H1 (cell line): ENCODE results near the gene CD99. TPM values are rescaled to one million over a fixed set of nuclear protein-coding genes. Genes with fewer than 3 reads are reported as not detected.

Experiments
- CTCF ChIA-PET: fragments of 300-600 bp; sonication (Branson Sonifier 250); formaldehyde crosslinking; loops from one replicate; lab custom pipeline; 2021; ENCODE audit not compliant: partially characterized antibody; lab: Charles Lee
- POLR2A ChIA-PET: fragments of 300-600 bp; sonication (Branson Sonifier 250); formaldehyde crosslinking; loops from one replicate; lab custom pipeline; 2021; ENCODE audit warnings: inconsistent platforms; ENCODE audit not compliant: partially characterized antibody; lab: Charles Lee
- DNase-seq, 2 experiments: peaks; one replicate each; pipeline versions ENCODE4 v3.0.0 to v3.0.0-alpha.2; 2010 to 2022; ENCODE audit warnings: low spot score in 2 of 2, low read depth in 1 of 2, mixed read lengths in 1 of 2
- FAIRE-seq: peaks from 2 replicates; lab custom pipeline; 2011; peaks lifted over from hg19 to GRCh38; lab: Jason Lieb, UNC
- H2AFZ ChIP-seq: 2 replicates; pipeline ENCODE4 v1.8.1; 2012; ENCODE audit warnings: low read length, inconsistent platforms
- H2AK5ac ChIP-seq: 2 replicates; pipeline ENCODE4 v1.6.1; 2013; ENCODE audit warnings: low read depth, low read length
- H2BK120ac ChIP-seq: replicated peaks from 2 replicates; pipeline ENCODE3; 2013; ENCODE audit warnings: low read depth, low read length, inconsistent platforms
- H2BK12ac ChIP-seq: 2 replicates; pipeline ENCODE4 v1.6.1; 2013; ENCODE audit warnings: low read depth, low read length
- H2BK15ac ChIP-seq: 2 replicates; pipeline ENCODE4 v1.6.1; 2013; ENCODE audit warnings: low read length
- H2BK20ac ChIP-seq: 2 replicates; pipeline ENCODE4 v1.6.1; 2013; ENCODE audit warnings: low read length
- H2BK5ac ChIP-seq: 2 replicates; pipeline ENCODE4 v1.6.1; 2013; ENCODE audit warnings: low read depth, low read length
- H3K14ac ChIP-seq: 2 replicates; pipeline ENCODE4 v1.6.1; 2013; ENCODE audit warnings: inconsistent platforms; ENCODE audit not compliant: insufficient read length
- H3K18ac ChIP-seq: 2 replicates; pipeline ENCODE4 v1.6.1; 2013; ENCODE audit warnings: low read length; ENCODE audit errors: extremely low read depth
- H3K23ac ChIP-seq: 2 replicates; pipeline ENCODE4 v1.6.1; 2013; ENCODE audit warnings: inconsistent platforms; ENCODE audit not compliant: insufficient read length
- H3K23me2 ChIP-seq: 2 replicates; pipeline ENCODE4 v1.6.1; 2013; ENCODE audit warnings: low read depth, low read length
- H3K27ac ChIP-seq: 2 replicates; pipeline ENCODE4 v1.6.1; 2011; ENCODE audit warnings: low read depth, low read length, inconsistent platforms
- H3K27me3 ChIP-seq, 4 experiments: replicated peaks in 1 of 4; 1 replicate in 1 of 4; 2 replicates in 3 of 4; pipeline versions ENCODE4 v1.6.1 to v1.8.1; 2011 to 2013; ENCODE audit warnings: low read length in 3 of 4, mild to moderate bottlenecking in 3 of 4, inconsistent platforms in 2 of 4, mixed read lengths in 2 of 4, moderate library complexity in 1 of 4; ENCODE audit not compliant: control insufficient read depth in 3 of 4, insufficient read depth in 3 of 4; ENCODE audit errors: extremely low read depth in 1 of 4
- H3K36me3 ChIP-seq, 4 experiments: 2 replicates each; pipeline versions ENCODE4 v1.6.1 to v1.8.1; 2011 to 2013; ENCODE audit warnings: mild to moderate bottlenecking in 4 of 4, low read length in 3 of 4, moderate library complexity in 2 of 4, control low read depth in 1 of 4, inconsistent platforms in 1 of 4; ENCODE audit not compliant: insufficient read depth in 4 of 4, control insufficient read depth in 2 of 4
- H3K4ac ChIP-seq: replicated peaks from 2 replicates; pipeline ENCODE3; 2013; ENCODE audit warnings: low read length, low read depth, mixed read lengths, inconsistent platforms; ENCODE audit not compliant: insufficient read length
- H3K4me1 ChIP-seq, 4 experiments: replicated peaks in 1 of 4; 1 replicate in 1 of 4; 2 replicates in 3 of 4; pipeline versions ENCODE4 v1.6.1 to v1.8.1; 2011 to 2013; ENCODE audit warnings: low read length in 3 of 4, inconsistent platforms in 2 of 4, mixed read lengths in 1 of 4; ENCODE audit not compliant: insufficient read depth in 4 of 4, control insufficient read depth in 3 of 4
- H3K4me2 ChIP-seq, 2 experiments: 2 replicates each; pipeline versions ENCODE4 v1.6.1 to v1.8.1; 2011 to 2013; ENCODE audit warnings: low read depth in 2 of 2, low read length in 2 of 2, control low read depth in 1 of 2, inconsistent platforms in 1 of 2, mild to moderate bottlenecking in 1 of 2; ENCODE audit not compliant: insufficient read depth in 1 of 2
- H3K4me3 ChIP-seq, 4 experiments: fragments of 200-600, 300-600 bp in 1 of 4; sonication (generic), shearing (Covaris generic), sonication (Bioruptor Twin) in 1 of 4; 2 replicates each; pipeline versions ENCODE4 v1.5.1 to v1.8.1; 2011 to 2016; ENCODE audit warnings: low read length in 4 of 4, low read depth in 3 of 4, control low read depth in 2 of 4, inconsistent platforms in 2 of 4, mild to moderate bottlenecking in 2 of 4, mixed read lengths in 1 of 4, moderate library complexity in 1 of 4; ENCODE audit not compliant: insufficient read depth in 2 of 4; ENCODE audit errors: extremely low read depth in 1 of 4
- H3K56ac ChIP-seq: replicated peaks from 2 replicates; pipeline ENCODE3; 2013; ENCODE audit warnings: low read depth, mild to moderate bottlenecking, mixed read lengths, low read length, inconsistent platforms; ENCODE audit not compliant: insufficient read length
- H3K79me1 ChIP-seq: 2 replicates; pipeline ENCODE4 v1.6.1; 2013; ENCODE audit warnings: low read depth, low read length, control low read depth
- H3K79me2 ChIP-seq, 2 experiments: 2 replicates each; pipeline versions ENCODE4 v1.6.1 to v1.8.1; 2012 to 2013; ENCODE audit warnings: low read length in 2 of 2, mild to moderate bottlenecking in 2 of 2, inconsistent platforms in 1 of 2; ENCODE audit not compliant: insufficient read depth in 2 of 2, control insufficient read depth in 1 of 2
- H3K9ac ChIP-seq, 4 experiments: replicated peaks in 1 of 4; 1 replicate in 1 of 4; 2 replicates in 3 of 4; pipeline versions ENCODE4 v1.6.1 to v1.8.1; 2011 to 2013; ENCODE audit warnings: low read depth in 3 of 4, low read length in 3 of 4, control low read depth in 2 of 4, mild to moderate bottlenecking in 2 of 4, moderate library complexity in 2 of 4, inconsistent platforms in 1 of 4; ENCODE audit errors: extremely low read depth in 1 of 4
- H3K9me3 ChIP-seq, 2 experiments: 2 replicates each; pipeline versions ENCODE4 v1.6.1 to v1.8.1; 2012 to 2013; ENCODE audit warnings: mild to moderate bottlenecking in 2 of 2, moderate library complexity in 2 of 2, control low read depth in 1 of 2, inconsistent platforms in 1 of 2, low read depth in 1 of 2, low read length in 1 of 2, mixed read lengths in 1 of 2; ENCODE audit not compliant: insufficient read depth in 2 of 2
- H4K20me1 ChIP-seq, 2 experiments: replicated peaks in 1 of 2; 2 replicates each; pipeline versions ENCODE3 to v1.8.1; 2011 to 2013; ENCODE audit warnings: inconsistent platforms in 2 of 2, low read length in 2 of 2, mild to moderate bottlenecking in 1 of 2; ENCODE audit not compliant: insufficient read depth in 2 of 2, control insufficient read depth in 1 of 2
- H4K5ac ChIP-seq: 2 replicates; pipeline ENCODE4 v1.6.1; 2013; ENCODE audit warnings: low read length, low read depth, mixed read lengths, inconsistent platforms; ENCODE audit not compliant: insufficient read length
- H4K8ac ChIP-seq: 2 replicates; pipeline ENCODE4 v1.8.0; 2013; ENCODE audit warnings: mild to moderate bottlenecking, moderate library complexity, low read length, inconsistent platforms; ENCODE audit not compliant: insufficient read depth; ENCODE audit errors: extremely low read depth
- H4K91ac ChIP-seq: replicated peaks from 2 replicates; pipeline ENCODE3; 2013; ENCODE audit warnings: low read length, mixed read lengths, inconsistent platforms; ENCODE audit not compliant: insufficient read length
- CREB1 ChIP-seq: IDR thresholded peaks from 2 replicates; pipeline ENCODE4 v1.6.1; 2012; ENCODE audit warnings: inconsistent platforms
- WGBS, 2 experiments: shearing (Covaris generic) in 1 of 2; methylation state at CpG; one replicate each; pipeline versions ENCODE4 v1.1.6 to v1.1.7; 2013 to 2015; ENCODE audit warnings: low lambda C conversion rate in 2 of 2, mixed read lengths in 2 of 2, inconsistent platforms in 1 of 2, low coverage in 1 of 2, missing lambda C conversion rate in 1 of 2; ENCODE audit not compliant: insufficient replicate concordance in 2 of 2, insufficient coverage in 1 of 2, insufficient read length in 1 of 2; ENCODE audit errors: extremely low coverage in 1 of 2, missing lambda C conversion rate in 1 of 2; 5-methylcytosine and 5-hydroxymethylcytosine counted together
- polyA plus RNA-seq, 7 experiments: library from polyadenylated mRNA; depleted of rRNA in 3 of 7; stranded (reverse) in 5 of 7; unstranded in 2 of 7; fragments of >200 nt in 5 of 7; fragments of 200-250 nt in 2 of 7; gene quantifications; 1 replicate in 5 of 7; 2 replicates in 1 of 7; 4 replicates in 1 of 7; pipeline versions ENCODE4 v1.2.1 to v1.2.3, GENCODE V29; 2011 to 2013; ENCODE audit warnings: missing spikeins in 2 of 7, mixed read lengths in 2 of 7
- total RNA-seq: library from RNA; stranded (reverse); fragmentation: NEBNext Ultra II Directional; extraction: Animal tissue kit (Norgen Biotek cat#: 25700); gene quantifications from 2 replicates; pipeline ENCODE4 v1.2.1, GENCODE V29; 2021

Gene CD99
- total and polyA plus RNA-seq, 2 of the 8 experiments (the other 6 are each of a cell fraction or from before 2014, with no cell fraction given): 30.1 to 47.8 TPM

DNA sequence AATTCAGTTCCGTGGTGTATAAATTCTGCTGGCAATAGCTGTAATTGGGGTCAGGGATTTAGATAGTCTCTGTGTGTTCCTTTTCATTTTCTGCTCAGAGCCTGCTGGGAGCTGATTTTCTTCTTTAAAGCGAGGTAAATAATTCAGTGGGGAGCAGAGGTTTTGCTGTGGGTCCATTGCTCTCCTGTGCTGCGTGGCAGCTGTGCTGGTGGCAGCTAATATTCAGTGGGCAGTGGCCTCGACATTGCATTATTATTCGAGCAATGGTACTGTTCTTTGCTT lies 74.4 kb downstream of the CD99 start:
- H2BK20ac ChIP-seq: no peak overlapping the region
- H3K14ac ChIP-seq: no peak overlapping the region
- no peaks in the 10 kb centered on the region for H3K27me3 ChIP-seq
- H3K18ac ChIP-seq: no peak overlapping the region
- no peaks in the 10 kb centered on the region for H3K36me3 ChIP-seq
- WGBS, 2 experiments: 87% methylated on average over 5 of the region's 5 CpGs; no CpG with 5 or more reads in 1 of the 2 experiments
- FAIRE-seq (no peak), DNase-seq (no peak)
- H2BK12ac ChIP-seq: no peak overlapping the region
- no peaks in the 10 kb centered on the region for H3K79me2 ChIP-seq
- no peak overlapping the region for H3K4me2 ChIP-seq
- H4K91ac ChIP-seq: no peak overlapping the region
- TF ChIP-seq CREB1: no peak
- no peaks in the 10 kb centered on the region for H4K20me1 ChIP-seq
- H2BK120ac ChIP-seq: no peak overlapping the region
- no peak overlapping the region for H3K9ac ChIP-seq
- peaks cover 0 to 5% (median 4%) of the 10 kb centered on the region in 4 experiments; a peak in 4 of 7 replicates for H3K4me1 ChIP-seq
- H4K8ac ChIP-seq: no peak overlapping the region
- H2AFZ ChIP-seq: no peak overlapping the region
- no peak overlapping the region for H3K23ac ChIP-seq
- no peak overlapping the region for H3K27ac ChIP-seq
- no peaks in the 10 kb centered on the region; the same call in 1 of the 2 replicates for H3K23me2 ChIP-seq
- no peak overlapping the region for H4K5ac ChIP-seq
- CTCF ChIA-PET: no interaction called here
- POLR2A ChIA-PET: no interaction called here
- no peak overlapping the region for H3K4ac ChIP-seq
- H2AK5ac ChIP-seq: no peak overlapping the region
- no peaks in the 10 kb centered on the region for H3K9me3 ChIP-seq
- H2BK15ac ChIP-seq: no peak overlapping the region
- H3K56ac ChIP-seq: no peak overlapping the region
- H3K4me3 ChIP-seq: no peak overlapping the region
- no peak overlapping the region for H2BK5ac ChIP-seq
- H3K79me1 ChIP-seq: no peaks in the 10 kb centered on the region
